Activated CD4-positive, alpha-beta T cell treated with anti-CD3 and anti-CD28 coated beads for 4 hours (primary cell): ENCODE data around the gene SLC22A23.

Source experiments
- DNase-seq, 2 donors: peaks; one replicate each; pipeline ENCODE4 v3.0.0-alpha.2; 2020

The SLC22A23 gene

DNA sequence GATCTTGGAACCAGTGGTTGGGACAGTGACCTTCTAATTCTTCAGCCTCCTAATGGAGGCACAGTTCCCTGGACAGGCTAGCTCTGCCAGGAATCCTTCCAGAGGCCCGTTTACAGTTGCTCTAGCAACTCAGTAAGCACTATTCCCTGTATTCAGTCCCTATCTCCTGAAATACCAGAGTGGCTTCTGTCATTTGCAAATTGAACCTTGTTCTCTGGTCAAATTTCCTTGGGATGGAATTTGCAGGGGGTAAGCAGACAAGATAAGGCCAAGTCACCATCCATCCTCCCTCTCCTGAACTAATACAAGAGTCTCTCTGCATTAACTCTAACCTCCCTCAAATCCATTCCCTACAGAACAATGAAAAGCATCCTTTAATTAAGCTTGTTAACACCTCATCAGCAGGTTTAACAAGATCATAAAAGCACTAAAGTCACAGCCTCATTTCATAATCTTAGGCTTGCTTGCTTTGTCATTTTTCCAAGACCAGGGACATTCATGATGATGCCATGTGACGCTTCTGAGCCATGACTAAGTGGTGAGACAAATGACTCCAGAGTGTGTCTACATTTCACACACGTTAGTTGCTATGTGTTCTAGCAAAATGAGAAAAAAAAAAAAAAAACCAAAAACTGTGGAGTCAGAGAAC, 37.1 kb downstream of the SLC22A23 start:
- no peak for DNase-seq

DNA sequence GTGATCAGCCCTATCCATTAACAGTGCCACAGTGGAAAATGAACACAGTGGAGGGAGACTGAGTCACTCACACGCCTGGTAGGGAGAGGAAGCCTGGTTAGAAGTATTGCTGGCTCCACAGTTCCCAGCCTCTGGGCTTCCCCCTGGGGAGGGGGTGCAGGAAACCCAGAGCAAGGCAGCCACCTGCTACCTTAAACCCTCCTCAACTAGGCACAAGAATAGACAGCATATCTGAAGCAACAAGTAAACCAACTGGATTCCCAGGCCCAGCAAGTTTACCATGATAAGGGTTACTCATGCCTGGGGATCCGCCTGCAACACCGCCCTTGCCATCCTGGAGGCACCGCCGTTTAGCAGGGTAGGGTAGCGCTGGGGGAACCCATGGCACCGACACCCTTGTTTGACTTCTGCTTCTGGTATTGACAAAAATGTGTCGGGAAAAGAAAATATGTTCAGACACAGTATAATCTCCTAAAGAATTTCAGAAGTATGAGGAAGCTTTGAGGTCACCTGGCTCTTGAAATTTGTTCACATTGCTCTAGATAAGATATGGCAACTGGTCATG, 38.3 kb downstream of the SLC22A23 start:
- no peak for DNase-seq

DNA sequence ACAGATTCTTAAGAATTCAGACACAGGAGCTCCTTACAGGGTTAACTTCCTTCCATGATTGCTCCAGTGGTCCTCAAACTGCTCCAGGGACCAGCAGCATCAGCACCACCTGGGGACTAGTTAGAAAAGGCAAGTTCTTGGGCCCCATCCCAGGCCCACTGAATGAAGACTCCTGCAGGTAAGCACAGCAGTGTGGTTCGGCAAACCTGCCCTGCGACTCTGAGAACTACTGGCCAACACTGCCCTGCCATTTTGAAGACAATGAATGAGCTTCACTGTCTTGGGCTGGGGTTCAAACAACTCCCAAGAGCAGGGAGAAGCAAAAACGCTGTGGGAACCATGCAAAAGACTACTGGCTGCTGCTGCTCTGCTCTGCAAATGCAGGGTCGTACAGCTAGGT, 39.4 kb downstream of the SLC22A23 start:
- DNase-seq, result no peak

DNA sequence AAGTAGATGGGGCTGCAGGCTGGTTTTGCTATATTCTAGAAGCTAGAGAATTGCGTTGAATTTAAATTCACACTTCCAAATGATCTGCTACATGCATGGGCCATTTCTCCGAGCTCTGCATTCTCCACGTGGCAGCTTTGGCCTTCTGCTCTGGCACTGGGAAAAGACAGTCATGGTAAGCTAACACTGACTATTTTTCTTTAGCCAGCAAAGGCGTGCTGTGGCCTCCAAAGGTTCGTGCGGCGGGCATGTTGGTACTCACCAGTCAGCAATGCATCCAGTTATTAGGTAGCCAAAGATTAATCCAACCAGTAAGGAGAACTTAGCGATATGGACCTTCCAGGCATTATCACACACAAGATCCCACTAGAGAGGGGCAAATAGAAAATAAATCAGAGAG, 41.4 kb downstream of the SLC22A23 start:
- DNase-seq, result no peak

DNA sequence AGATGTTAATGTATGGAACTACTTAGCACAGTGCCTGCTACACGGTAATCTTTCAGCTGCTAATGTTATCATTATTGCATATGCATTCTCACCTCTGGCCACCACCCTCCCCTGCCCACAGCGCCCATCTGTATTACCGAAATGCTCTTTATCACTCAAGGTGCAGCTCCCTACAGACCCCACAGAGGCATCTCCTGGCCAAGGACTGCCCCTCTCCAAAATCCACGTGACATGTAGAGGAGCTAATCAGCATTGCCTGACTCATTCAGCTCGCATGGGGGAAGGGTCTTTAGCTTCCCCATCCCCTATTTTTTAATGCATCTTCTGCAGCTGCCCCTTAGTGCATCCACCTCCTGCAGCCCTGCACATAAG, 41.8 kb downstream of the SLC22A23 start:
- no peak for DNase-seq

DNA sequence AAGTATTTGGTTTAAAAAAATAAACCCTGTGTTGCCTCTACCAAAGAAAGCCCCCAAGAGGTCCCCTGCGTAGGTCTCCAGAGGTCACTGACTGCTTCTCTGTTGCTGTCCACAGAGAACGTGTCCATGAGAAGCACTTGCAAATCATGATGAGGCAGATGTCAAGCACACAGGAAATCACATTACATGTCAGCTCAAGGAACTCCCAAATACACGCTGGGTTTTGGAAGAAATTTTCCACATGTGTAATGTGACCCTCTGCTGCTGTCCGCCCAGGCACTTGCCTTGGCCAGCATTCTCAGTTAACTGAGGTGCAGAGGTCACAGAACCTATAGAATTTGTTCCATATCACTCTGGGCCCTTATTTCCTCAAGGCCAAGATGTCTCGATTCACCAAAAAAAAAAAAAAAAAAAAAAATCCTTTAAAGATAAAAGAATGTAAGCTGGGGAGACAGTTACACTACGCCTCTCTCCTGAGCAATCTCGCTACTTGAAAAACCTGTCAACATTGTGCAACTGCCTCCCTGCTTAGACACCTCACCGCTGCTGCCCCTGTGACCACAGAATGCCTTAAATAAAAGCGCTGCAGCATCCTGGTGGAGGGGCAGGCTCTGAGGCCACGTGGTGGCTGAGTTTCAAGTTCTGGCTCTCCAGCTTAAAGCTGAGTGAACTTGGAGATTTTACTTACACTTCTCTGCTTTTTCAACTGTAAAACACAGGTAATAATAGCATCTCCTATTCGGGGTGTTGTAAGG, 42.3 kb downstream of the SLC22A23 start:
- DNase-seq, result no peak

DNA sequence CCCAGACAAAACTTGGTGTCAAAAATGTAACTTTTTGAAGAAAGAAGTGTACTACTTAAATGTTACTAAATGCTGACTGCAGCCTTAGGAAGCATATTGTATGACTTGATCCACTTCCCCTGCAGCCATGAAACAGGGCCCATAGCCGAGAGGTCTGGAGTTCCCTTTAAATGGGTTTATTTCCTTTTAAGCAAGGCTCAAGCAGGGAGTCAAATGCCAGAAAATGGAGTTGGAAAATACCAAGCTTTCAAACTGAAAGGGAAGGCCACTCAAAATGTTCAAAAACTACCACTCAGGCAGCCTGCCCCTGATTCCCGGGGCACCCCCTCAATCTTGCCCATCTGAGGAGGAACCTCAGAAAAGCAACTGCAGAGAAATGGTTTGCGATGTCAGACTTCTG, 43.3 kb downstream of the SLC22A23 start:
- no peak for DNase-seq

DNA sequence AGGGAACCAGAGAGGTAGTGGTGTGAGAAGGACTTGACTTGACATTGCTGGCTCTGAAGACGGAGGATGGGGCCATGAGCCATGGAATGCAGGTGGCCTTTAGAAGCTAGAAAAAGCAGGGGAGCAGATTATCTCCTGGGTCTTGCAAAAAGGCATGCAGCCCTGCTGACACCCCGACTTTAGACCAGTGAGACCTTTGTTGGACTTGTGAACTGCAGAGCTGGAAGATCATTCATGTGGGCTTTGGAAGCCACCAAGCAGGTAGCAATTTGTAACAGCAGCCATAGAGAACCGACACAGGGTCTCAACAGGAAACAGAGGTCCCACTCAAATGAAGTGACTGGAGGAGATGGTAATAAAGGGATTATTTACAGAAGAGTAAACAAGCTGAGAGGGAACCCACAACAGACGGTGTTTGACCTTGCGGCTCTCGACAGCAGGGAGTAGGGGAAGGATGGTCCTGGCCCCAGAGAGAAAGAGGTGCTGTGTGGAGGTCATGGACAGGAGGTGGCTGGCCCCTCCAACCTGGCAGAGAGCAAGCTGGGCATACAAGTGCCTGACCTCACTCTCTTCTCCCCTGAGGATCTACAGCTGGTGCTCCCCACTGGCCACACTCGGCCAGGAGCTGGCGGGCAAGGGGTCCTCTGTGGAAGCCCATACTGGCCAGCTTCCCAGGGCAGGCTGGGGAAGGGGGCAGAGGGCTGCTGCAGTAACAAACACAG, 43.9 kb downstream of the SLC22A23 start:
- DNase-seq, result no peak

DNA sequence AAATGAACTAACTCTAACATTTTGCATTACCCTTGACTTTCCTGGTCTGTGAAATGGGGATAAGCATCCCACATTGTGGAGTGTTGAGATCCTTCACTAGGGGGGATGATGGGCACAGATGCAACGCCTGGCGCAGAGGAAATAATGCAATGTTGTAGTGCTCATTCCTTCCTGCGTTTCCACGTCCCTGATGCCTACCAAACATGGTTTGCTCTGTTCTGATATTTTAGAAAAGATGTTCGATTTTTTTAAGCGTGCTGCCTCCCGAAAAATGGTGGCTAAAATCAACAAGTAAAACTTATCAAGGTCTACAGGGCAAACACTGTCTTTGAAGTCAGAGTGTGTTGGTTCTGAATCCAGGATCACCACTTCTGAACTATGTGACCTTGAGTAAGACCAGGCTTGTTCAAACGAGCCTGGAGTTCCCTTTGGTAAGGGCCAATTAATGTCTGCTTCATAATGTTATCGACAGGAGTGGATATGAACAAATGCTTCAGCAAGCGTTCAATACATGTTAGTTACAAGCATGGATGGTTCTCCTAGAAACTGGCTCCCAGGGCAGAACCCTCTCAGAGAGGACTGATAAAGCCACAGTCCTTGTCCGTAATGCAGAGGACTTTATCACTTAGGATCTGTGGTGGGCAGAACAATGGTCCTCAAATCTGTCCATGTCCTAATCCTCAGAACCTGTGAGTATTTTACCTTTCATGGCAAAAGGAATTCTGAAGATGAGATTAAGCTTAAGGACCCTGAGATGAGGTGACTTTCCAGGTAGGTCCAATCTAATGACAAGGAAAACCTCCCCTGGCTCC, 44.7 kb downstream of the SLC22A23 start:
- no peak for DNase-seq

DNA sequence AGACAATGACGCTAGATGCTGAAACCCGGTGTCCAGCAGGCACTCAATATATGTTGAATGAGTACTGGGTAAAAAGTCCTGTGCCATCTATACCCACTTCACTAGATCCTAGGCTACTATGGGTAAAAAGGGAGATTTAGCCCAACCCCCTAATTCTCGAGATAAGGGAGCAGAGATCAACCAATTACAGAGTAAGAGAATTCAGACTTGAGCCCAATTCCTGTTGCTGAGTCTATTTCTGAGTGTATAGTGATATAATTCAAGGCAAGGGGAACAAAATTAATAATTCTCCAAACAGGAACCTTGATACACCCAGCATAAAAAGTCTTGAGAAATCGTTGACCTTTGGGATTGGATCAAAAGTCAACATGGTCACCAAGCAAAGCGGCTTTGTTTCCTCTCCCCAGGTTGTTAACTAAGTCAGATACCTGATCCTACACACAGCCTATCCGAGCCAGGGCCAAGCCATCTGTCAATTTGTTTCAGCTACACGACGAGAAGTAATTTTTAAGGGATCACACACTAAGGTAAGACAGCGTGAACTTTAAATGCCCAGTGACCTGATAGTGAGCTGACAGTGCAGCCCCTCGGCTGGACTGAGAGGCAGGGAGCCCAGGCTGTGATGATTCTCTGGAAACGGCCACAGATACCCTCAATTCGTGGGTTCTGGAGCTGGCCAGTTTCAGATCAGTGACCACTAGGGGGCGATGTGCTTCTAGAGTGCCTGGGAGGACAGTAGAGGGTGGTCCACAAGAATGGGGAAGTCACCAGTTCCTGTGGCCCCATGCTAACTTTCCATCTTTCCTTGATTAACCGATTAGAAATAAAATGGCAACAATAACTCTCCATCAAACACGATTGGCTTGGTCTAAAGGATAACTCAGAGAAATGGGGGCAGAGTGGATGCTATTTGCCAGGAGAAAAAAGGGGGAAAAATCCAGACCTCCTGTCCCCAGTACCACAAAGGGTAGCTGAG, 46.2 kb downstream of the SLC22A23 start:
- peak; percentile 66 to 70 for DNase-seq

DNA sequence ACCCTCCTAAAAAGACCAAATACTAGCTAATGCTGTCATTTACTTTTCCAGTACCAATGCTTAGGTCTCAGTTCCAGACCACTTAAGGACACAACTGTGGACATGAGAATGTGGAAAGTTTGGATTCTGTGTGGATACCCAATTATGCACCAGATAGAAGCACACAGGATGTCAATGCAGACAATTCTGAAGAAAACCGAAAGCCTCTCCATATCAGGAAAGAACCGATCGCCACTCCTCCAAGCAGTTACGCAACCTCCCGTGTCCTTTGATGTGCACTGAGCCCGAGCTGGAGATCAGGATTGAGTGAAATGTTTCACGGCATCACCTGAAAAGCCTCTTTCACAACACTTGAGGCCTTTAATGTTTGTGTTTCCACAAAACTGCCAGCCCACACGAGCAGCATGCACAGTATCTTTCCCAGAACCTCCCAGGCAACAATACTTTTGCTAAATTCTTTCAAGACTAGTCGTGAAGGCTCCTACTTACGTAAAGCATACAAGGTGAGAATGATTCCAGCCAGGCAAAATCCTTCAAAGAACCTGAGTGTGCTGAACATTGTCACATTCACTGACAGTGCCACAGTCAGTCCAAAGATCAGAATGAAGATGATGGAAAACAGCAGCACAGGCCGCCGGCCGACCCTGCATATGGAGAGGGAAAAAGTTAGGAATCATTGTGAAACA, 47.0 kb downstream of the SLC22A23 start:
- DNase-seq, result no peak

DNA sequence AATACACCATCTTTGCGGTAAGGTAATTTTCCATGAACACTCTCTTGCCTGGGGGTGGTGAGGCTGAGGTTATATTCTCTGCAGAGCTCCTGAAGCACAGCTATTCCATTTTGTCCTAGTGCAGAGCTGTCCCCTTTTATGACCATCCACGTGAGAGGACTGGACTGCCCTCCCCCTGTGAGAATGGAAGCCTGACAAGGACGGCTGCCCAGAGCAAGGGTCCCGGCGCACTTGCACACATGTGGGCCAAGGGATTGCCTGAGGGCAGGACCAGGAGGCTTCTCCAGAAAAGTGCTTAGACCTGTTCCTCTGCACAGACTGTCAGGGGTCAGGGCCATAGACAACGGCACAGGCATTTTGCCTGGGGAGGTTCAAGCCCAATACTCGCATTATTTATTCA, 48.2 kb downstream of the SLC22A23 start:
- no peak for DNase-seq

DNA sequence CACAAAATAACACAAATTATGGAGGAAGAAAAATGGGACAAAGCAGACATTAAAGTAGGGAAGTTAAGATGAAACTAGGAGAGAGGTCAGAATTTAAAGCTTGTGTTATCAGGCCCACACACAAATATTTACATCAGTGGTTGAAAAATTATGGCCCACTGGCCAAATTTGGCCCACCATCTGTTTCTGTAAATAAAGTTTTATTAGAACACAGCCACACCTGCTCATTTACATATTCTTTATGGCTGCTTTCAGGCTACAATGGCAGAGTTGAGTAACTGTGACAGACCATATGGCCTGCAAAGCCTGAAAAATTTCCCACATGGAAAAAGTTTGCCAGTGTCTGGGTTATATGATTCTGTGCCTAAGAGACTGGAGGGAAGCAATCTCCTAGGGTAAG, 49.0 kb downstream of the SLC22A23 start:
- no peak for DNase-seq

DNA sequence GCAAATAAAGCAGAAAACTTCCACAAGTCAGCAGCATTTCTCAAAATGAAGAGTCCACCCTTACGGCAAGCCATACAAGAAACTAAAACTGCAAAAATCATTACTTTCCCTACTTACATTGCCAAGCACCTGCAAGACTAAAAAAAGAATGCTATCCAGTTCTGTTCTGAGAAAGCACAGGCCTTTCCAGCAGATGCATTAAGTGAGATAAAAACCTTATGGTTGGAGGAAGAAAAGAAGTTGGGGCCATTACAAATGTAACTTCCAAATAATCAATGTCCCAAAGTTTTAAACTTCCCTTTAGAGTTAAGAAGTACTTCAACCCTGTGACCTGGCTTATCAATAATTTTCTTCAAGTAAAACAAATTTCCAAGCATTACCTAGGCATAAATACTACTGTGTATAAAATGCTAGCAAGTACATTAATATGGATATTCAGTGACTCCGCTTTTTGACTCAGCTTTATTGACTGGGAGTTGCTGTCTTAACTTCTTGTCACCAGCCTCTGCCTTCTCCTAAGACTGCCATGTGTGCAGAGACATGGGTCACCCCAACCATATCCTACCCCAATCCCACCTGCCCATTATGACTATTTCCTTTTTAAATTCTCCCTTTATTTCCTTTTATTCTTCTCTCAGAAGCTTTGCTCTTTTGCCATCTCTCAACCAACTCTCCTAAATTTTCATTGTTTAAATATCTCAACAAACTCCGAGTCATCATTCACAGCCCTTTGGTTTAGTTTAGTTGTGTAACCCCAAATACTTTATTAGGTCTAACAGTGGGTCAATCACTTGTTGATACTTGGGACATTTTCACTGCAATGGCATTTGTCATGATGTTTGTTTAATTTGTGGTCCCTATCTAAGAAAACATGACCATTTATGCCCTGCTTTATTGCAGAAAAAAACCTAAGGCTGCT, 49.7 kb downstream of the SLC22A23 start:
- no peak for DNase-seq

DNA sequence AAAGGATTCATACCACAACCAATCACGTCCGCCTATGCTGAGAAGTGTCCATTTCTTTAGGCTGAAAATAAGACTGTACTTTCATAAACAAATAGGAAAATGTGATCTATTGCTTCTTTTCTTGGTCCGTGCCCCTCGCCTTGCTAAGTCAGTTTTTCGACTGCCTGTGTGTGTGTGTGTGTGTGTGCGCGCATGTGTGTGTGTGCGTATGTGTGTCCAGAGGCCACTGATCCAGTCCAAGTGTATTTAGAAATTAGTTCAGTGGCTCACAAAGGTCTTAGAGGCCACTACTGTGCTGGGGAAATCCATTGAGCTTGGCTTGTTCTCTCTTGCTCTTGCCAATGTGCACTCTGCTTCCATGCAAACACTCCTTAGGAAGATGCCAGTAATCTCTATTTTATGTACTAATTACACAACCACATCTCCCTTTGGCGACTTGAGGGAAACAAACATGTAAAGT, 50.5 kb downstream of the SLC22A23 start:
- DNase-seq, result no peak

DNA sequence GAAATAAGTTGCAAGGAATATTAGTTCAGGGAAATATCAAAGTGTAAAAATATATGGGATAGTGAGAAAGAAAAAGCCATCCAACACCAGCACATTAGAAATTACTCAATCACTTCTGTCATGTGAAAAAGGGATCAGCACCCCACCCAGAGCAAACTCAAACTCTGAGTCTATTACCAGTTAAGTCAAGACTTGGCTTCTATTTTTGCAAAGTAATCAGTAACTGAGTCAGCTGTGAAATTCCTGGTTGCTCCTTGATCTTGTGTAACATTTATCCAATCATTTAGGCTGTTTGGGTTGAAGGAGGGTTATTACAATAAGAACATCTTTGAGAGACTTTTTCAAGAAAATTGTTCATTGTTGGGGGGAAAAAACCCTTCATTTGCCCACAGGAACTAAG, 51.2 kb downstream of the SLC22A23 start:
- DNase-seq, result no peak

DNA sequence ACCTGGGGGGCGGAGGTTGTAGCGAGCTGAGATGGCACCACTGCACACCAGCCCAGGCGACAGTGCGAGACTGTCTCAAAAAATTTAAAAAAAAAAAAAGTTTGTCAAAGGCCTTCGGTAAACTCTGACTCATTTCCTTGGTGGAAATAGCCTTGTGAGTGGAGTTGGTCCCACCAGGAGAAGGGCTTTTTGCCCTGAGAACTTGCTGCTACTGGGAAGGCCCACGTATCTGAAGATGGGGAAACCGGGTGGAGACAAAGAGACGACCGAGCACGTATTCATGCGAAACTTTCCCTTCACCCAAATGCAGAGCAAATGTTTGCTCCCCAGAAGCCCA, 51.7 kb downstream of the SLC22A23 start:
- DNase-seq, result no peak

DNA sequence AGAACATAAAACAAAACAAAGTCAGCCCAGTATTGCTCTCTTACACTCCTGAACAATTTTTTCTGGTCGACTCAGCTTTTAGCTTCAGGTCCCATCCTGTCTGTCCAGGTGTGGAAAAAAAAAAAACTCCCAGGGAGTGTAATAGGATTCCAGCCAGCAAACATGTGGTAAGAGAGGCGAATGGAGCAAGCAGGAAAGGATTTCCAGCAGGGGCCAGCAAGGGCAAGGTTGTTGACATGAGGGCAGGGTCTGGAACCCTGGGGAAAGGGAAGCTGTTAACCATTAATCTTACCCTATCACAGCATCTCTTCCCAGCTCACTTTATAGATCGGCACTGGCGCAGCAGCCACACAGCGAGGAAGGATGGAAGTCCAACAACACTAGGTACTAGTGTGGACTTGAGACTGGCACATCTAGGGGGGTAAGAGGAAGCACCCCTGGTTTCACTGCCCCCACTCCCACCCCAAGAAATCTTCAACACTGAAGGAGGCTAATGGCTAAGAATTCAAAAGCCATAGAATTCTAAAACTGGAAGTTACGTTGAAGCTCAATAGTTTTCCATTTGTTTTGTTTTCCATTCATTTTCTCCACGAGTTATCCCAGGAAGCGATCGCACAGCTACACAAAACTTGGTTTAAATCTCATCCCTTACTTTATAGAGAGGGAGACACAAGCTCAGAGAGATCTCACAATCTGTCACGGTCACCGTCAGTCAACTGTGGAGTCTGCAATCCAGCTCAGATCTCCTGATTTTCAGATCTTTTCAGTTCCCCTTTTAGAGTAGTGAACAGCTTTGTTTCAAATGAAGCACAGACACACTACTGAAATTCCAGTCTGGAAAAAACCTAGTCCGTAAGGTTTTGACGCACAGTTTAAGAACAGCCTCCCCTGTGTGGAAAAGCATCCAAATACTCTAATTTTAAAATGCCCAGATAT, 53.3 kb downstream of the SLC22A23 start:
- DNase-seq, result no peak
